Thoracic aorta (tissue), 2 donors: Measurements from ENCODE around the gene IGFBP6. TPM values are rescaled to one million over a fixed set of nuclear protein-coding genes. Genes with fewer than 3 reads are reported as not detected.

ENCODE experiments used
- ATAC-seq: fragments of 150-250 bp; one replicate; pipeline ENCODE4 v1.8.0; 2017; ENCODE audit warnings: low read depth; ENCODE audit not compliant: insufficient number of reproducible peaks, low FRiP score
- DNase-seq: peaks from one replicate; pipeline ENCODE4 v3.0.0-alpha.2; 2020; ENCODE audit warnings: low spot score
- H3K27ac ChIP-seq, 2 donors: fragments of 200-600 bp; sonication (generic); 1 replicate in 1 of 2; 2 replicates in 1 of 2; pipeline ENCODE4 v1.5.1; 2016; ENCODE audit warnings: mild to moderate bottlenecking in 2 of 2, moderate library complexity in 2 of 2
- H3K27me3 ChIP-seq: fragments of 200-600 bp; sonication (generic); replicated peaks from 2 replicates; pipeline ENCODE4 v1.6.0; 2016; ENCODE audit warnings: mild to moderate bottlenecking; ENCODE audit not compliant: insufficient read depth
- H3K36me3 ChIP-seq: fragments of 200-600 bp; sonication (generic); one replicate; pipeline ENCODE4 v1.5.1; 2016
- H3K4me1 ChIP-seq, 2 donors: fragments of 200-600 bp; sonication (generic); 1 replicate in 1 of 2; 2 replicates in 1 of 2; pipeline versions ENCODE4 v1.5.1 to v1.6.0; 2016; ENCODE audit warnings: low read depth in 2 of 2, mild to moderate bottlenecking in 1 of 2; ENCODE audit not compliant: control insufficient read depth in 1 of 2
- H3K4me3 ChIP-seq: fragments of 200-600 bp; sonication (generic); 2 replicates; pipeline ENCODE4 v1.5.1; 2016; ENCODE audit warnings: mild to moderate bottlenecking
- H3K9me3 ChIP-seq: fragments of 200-600 bp; sonication (generic); 2 replicates; pipeline ENCODE4 v1.5.1; 2016
- total RNA-seq, 2 donors: library from RNA; depleted of rRNA; stranded (reverse); fragments of >200 nt; gene quantifications; one replicate each; pipeline versions ENCODE4 v1.1.0 to v1.2.3, GENCODE V29; 2016
- TF ChIP-seq, protein P1 (sequence below): fragments of 200-600 bp; sonication (generic); IDR thresholded peaks from one replicate; pipeline ENCODE4 v1.5.1; 2019; ENCODE audit warnings: antibody characterized with exemption

The IGFBP6 gene
- total RNA-seq, 2 donors from 2014 or later: 1,999 to 2,150 TPM

DNA sequence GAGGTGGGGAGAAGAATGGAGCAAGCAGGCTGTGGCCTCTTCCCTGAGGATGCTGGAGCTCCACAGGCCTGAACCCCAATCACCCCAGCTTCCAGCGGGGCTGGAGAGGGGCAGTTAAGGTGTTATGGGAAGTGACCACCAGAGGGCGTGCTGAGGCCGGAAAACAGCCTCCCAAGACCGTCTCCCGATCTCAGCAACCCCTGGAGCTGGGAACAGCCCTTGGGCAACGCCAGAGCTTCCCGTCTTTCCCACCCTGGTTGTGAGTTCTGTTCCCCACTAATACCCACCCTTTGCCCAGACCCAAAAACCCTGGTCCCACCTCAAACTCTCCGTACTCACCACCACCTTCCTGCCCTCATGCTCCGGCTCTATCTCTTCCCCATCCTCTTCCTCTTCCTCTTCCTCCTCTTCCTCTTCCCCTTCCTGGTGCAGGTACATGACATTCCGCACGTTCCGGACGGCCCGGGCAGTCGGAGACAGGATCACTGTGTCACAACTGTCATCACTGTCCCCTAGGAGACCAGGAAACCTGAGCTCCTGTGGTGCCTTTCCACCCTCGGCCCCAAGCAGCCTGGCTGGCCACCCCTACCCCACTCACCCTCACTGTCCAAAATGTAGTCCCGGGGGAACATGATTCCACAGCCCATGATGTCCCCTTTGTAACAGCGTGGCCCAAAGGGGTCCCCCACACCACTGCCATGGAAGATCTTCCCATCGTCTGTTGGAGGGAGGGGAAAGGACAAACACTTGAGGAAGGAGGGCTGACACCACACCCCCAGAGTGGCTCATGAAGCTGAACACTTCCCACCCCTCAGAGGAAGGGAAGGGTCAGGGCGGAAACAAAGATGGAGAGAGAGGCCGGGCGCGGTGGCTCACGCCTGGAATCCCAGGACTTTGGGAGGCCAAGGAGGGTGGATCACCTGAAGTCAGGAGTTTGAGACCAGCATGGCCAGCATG lies 31.2 kb upstream of the IGFBP6 start:
- DNase-seq: no peak
- H3K9me3 ChIP-seq: no peaks in the 10 kb centered on the region
- ATAC-seq: no peak
- peaks cover 31 to 89% of the 10 kb centered on the region in 2 donors for H3K4me1 ChIP-seq
- peak overlapping the region; percentile 2 for H3K4me3 ChIP-seq
- peaks cover 36% of the 10 kb centered on the region for H3K36me3 ChIP-seq
- TF ChIP-seq, protein P1, sequence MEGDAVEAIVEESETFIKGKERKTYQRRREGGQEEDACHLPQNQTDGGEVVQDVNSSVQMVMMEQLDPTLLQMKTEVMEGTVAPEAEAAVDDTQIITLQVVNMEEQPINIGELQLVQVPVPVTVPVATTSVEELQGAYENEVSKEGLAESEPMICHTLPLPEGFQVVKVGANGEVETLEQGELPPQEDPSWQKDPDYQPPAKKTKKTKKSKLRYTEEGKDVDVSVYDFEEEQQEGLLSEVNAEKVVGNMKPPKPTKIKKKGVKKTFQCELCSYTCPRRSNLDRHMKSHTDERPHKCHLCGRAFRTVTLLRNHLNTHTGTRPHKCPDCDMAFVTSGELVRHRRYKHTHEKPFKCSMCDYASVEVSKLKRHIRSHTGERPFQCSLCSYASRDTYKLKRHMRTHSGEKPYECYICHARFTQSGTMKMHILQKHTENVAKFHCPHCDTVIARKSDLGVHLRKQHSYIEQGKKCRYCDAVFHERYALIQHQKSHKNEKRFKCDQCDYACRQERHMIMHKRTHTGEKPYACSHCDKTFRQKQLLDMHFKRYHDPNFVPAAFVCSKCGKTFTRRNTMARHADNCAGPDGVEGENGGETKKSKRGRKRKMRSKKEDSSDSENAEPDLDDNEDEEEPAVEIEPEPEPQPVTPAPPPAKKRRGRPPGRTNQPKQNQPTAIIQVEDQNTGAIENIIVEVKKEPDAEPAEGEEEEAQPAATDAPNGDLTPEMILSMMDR: peak; percentile 96
- H3K27ac ChIP-seq: peak overlapping the region; percentile 78 to 83
- H3K27me3 ChIP-seq: no peaks in the 10 kb centered on the region

DNA sequence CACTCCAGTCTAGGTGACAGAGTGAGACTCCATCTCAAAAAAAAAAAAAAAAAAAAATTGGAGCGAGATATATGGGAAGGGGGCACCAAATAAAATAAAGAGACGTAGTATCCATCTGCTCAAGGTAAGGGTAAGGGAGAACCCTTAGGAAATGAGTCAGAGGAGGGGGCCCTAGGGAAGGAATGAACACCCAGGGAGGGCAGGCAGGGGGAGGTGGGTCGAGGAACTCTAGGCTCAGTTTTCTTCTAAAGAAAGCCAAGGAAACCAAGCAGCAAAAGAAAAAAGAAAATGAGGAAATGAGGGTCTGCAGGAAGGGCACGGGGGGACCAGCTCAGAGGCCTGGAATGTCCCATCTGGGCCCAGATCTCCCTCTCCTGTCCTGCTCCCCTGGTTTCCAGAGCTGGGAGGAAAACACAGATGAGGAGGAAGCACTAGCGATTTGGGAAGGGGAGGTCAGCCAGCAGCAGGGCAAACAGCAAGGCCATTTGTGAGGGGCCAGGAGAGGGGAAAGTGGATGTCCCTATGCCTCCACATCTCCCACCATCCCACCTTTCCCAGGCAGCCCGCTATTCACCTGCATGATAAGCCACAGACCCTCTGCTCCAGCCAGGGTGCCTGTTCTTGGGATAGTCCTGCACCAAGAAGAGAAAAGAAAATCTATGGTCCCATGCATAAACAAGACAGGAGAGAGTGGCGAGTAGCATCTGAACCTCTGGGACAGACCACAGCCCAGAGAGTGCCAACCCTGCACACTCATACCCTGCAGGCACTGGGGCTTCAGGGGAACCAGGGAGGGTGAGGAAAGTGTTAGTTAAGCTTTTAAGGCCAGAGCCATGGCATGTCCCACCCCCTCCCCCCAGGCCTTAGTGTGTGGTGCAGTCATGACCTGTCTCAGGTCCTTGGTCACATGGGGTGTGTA lies 30.1 kb upstream of the IGFBP6 start:
- Histone ChIP-seq H3K4me3 (no peak overlapping the region), H3K9me3 (no peaks in the 10 kb centered on the region), H3K27ac (peak overlapping the region in 1 of 2 donors; percentile 78), H3K27me3 (no peaks in the 10 kb centered on the region), H3K36me3 (peaks cover 28% of the 10 kb centered on the region), H3K4me1 (peaks cover 42 to 89% of the 10 kb centered on the region in 2 donors)
- TF ChIP-seq, protein P1: no peak
- DNase-seq (no peak), ATAC-seq (no peak)

DNA sequence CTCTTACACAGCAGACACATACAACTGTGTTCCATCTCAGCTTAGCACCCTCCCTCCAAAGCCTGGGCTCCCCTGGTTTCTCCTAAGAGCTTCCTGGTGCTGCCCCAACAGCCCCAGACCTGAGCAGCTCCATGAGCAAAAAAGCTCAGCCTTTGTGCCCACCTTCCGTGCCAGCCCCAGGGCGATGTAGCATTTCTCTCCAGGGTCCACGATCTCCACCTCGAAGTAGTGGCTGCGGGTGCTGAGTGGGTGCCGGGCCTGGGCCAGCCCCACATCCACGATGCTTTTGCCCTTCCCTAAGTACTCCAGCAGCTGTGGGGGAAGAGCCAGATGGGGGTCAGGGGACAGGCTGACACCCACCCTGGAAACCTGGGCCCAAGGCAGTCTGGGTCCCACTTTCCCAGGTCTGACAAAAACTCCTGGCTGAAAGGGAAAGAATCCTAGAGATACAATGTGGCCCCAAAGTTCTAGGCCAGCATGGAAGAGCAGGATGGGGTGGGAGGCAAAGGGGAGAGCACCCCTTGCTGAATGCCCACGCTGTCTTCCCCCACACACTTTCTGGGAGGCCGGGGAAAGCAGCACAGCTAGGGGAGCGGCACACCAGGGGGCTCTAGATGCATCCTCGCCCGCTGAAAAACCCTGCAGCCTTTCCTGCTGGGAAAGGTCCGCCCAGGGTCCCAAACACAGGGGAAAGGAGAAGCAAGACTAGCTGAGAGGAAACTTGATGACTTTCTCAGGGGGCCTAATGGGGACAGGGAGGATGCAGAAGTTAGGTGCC lies 29.3 kb upstream of the IGFBP6 start:
- Histone ChIP-seq H3K27ac (peak overlapping the region; percentile 78 to 83), H3K9me3 (no peaks in the 10 kb centered on the region), H3K4me1 (peaks cover 42 to 88% of the 10 kb centered on the region in 2 donors), H3K4me3 (no peak overlapping the region), H3K27me3 (no peaks in the 10 kb centered on the region), H3K36me3 (peaks cover 20% of the 10 kb centered on the region)
- TF ChIP-seq, protein P1: no peak
- DNase-seq (no peak), ATAC-seq (no peak)

DNA sequence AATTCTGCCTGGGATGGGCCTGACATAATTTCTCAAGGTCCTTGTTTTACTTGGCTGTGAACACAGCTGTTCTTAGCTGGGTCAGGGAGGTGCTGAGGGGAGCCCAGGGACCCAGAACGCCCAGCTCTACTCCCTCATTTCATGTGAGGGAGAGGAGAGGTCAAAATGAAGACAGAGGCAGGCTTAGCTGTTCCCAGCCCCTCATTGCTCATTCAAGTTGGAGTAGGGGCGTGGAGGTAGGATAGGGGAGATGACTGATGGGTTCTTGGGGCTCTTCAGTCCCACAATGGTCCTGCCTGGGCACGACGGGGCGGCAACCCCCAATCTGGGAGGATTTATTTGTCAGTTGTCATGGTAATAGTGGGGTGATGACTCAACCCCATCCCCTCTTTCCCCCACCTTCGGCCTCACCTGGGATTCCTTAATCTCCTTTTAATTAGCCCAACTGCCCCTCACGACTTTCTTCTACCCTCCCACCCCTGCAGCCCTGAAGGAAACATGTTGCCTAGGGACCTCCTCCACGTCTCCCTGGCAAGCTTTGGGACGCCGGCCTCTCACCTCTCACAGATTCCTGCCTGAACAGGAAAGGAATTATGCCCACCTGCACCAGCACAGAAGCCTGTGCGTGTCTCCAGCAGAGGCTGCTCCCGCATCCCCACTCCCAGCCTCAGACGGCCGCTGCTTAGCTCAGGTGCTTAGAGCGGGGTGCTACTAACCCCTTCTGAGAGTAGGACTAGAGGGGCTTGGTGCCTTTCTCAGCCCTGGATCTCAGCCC lies 28.5 kb upstream of the IGFBP6 start:
- no peak for ATAC-seq

More for the DNA sequence above, 28.5 kb upstream of the IGFBP6 start:
- TF ChIP-seq, protein P1: no peak
- H3K9me3 ChIP-seq: no peaks in the 10 kb centered on the region
- no peaks in the 10 kb centered on the region for H3K27me3 ChIP-seq
- H3K4me3 ChIP-seq: no peak overlapping the region
- H3K36me3 ChIP-seq: peaks cover 14% of the 10 kb centered on the region
- H3K27ac ChIP-seq: peak overlapping the region; percentile 78 to 83
- DNase-seq: no peak
- peaks cover 39 to 88% of the 10 kb centered on the region in 2 donors for H3K4me1 ChIP-seq
